OCI-LY3 (cell line): ENCODE measurements around the gene MRPS18A.

Experiments used
- H2AFZ ChIP-seq: fragments of 200-600, 300-600 bp; shearing (Covaris generic); 2 replicates; pipeline ENCODE4 v1.6.0; 2014; ENCODE audit warnings: antibody characterized with exemption, low read depth, low read length
- H3K27ac ChIP-seq: fragments of 200-600, 300-600 bp; sonication (generic); 2 replicates; pipeline ENCODE4 v1.5.1; 2014; ENCODE audit warnings: mild to moderate bottlenecking, low read length, moderate library complexity, mixed read lengths
- H3K27me3 ChIP-seq: fragments of 200-600, 300-600 bp; sonication (generic); 2 replicates; pipeline ENCODE4 v1.6.1; 2014; ENCODE audit warnings: low read depth, low read length, mixed read lengths
- H3K36me3 ChIP-seq: fragments of 200-600, 300-600 bp; sonication (generic); replicated peaks from 2 replicates; pipeline ENCODE3; 2014; ENCODE audit warnings: low read depth, low read length, mixed read lengths
- H3K4me1 ChIP-seq: fragments of 300-600, 200-600 bp; sonication (generic); 2 replicates; pipeline ENCODE4 v1.6.1; 2014; ENCODE audit warnings: low read length, mixed read lengths
- H3K4me2 ChIP-seq: fragments of 200-600, 300-600 bp; sonication (generic); 2 replicates; pipeline ENCODE4 v1.6.1; 2014; ENCODE audit warnings: low read length, mixed read lengths
- H3K4me3 ChIP-seq: fragments of 300-600, 200-600 bp; sonication (generic); 2 replicates; pipeline ENCODE4 v1.5.1; 2014; ENCODE audit warnings: antibody characterized with exemption, mild to moderate bottlenecking, low read length, moderate library complexity
- H3K79me2 ChIP-seq: fragments of 300-600, 200-600 bp; shearing (Covaris generic); 2 replicates; pipeline ENCODE4 v1.6.1; 2014; ENCODE audit warnings: mild to moderate bottlenecking, low read length, mixed read lengths
- H3K9ac ChIP-seq: fragments of 300-600, 200-600 bp; shearing (Covaris generic); 2 replicates; pipeline ENCODE4 v1.6.0; 2014; ENCODE audit warnings: mild to moderate bottlenecking, low read length, moderate library complexity
- H3K9me3 ChIP-seq: fragments of 200-600, 300-600 bp; shearing (Covaris generic); 2 replicates; pipeline ENCODE4 v1.6.1; 2014; ENCODE audit warnings: low read length, mixed read lengths; ENCODE audit not compliant: insufficient read depth
- H4K20me1 ChIP-seq: fragments of 200-600, 300-600 bp; sonication (generic); 2 replicates; pipeline ENCODE4 v1.6.1; 2016; ENCODE audit warnings: low read length, mixed read lengths; ENCODE audit not compliant: insufficient read depth
- CTCF ChIP-seq: fragments of 200-600, 300-600 bp; sonication (generic); IDR thresholded peaks from 2 replicates; pipeline ENCODE4 v1.5.1; 2014; ENCODE audit warnings: antibody characterized with exemption, low read length, low read depth
- EZH2phosphoT487 ChIP-seq: fragments of 200-600 bp; shearing (Covaris generic); IDR thresholded peaks from 2 replicates; pipeline ENCODE4 v1.6.1; 2018; ENCODE audit warnings: antibody characterized with exemption, mixed run types, low read depth

Gene MRPS18A

DNA sequence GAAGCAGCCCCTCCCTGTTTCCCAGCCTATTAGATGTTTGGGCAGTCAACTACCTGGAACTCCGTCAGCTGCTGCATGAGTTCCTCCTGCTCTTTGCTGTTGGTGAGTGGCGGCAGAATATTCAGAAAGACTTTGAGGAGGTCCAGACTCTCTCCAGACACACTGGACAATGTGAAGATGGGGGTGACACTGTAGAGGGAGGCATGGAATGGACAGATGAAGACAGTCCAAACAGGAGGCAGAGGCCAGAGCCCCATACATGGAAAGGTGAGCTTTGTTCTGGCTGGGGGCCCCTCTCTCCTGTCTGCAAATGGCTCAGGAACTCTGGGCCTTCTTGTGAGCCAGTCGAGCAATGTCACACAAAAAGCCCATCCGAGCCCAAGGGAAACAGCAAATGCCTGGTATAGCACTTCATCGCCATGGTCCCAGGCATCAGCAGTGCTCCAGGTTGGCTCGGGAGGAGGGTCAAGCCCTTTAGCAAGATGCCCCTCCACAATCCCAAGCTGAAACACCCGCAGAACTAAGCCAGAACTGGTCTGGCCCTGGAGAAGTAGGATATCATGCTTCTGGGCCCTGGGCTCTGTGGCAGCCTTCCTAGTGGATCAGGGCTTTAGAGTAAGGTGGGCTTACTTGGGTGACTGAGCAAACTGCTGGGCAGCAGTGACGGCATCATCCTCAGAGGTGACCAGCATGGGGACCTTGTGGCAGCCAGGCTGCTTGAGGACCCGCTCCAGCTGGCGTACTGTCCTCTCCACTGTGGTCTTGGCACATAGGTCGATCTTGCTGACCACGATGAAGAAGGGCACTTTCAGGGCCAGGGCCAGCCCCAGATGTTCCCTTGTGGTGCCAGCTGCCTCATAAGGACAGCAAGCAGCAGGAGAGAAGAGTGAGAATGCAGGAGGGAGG lies 63.5 kb downstream of the MRPS18A start:
- no peak overlapping the region for H3K4me3 ChIP-seq
- H3K4me2 ChIP-seq: no peak overlapping the region
- peaks cover 21% of the 10 kb centered on the region for H3K79me2 ChIP-seq
- peaks cover 76% of the 10 kb centered on the region for H3K36me3 ChIP-seq
- H2AFZ ChIP-seq: no peak overlapping the region
- no peaks in the 10 kb centered on the region for H3K9me3 ChIP-seq
- no peaks in the 10 kb centered on the region for H3K27me3 ChIP-seq
- no peaks in the 10 kb centered on the region for H4K20me1 ChIP-seq
- no peak for TF ChIP-seq CTCF
- TF ChIP-seq EZH2phosphoT487: no peak
- H3K4me1 ChIP-seq: peaks cover 6% of the 10 kb centered on the region; the same call in 1 of the 2 replicates
- H3K9ac ChIP-seq: no peak overlapping the region
- H3K27ac ChIP-seq: no peak overlapping the region

GRCh38 chr6:43622541-43622940 lies 65.0 kb downstream of the MRPS18A start:
- no peaks in the 10 kb centered on the region for H3K9me3 ChIP-seq
- H4K20me1 ChIP-seq: no peaks in the 10 kb centered on the region
- H3K4me1 ChIP-seq: peaks cover 1% of the 10 kb centered on the region; the same call in 1 of the 2 replicates
- no peaks in the 10 kb centered on the region for H3K27me3 ChIP-seq
- H3K9ac ChIP-seq: no peak overlapping the region
- H3K4me3 ChIP-seq: no peak overlapping the region
- no peak overlapping the region for H2AFZ ChIP-seq
- H3K79me2 ChIP-seq: peaks cover 9% of the 10 kb centered on the region
- no peak overlapping the region for H3K4me2 ChIP-seq
- no peak overlapping the region for H3K27ac ChIP-seq
- TF ChIP-seq CTCF (no peak), EZH2phosphoT487 (no peak)
- H3K36me3 ChIP-seq: peaks cover 77% of the 10 kb centered on the region

DNA sequence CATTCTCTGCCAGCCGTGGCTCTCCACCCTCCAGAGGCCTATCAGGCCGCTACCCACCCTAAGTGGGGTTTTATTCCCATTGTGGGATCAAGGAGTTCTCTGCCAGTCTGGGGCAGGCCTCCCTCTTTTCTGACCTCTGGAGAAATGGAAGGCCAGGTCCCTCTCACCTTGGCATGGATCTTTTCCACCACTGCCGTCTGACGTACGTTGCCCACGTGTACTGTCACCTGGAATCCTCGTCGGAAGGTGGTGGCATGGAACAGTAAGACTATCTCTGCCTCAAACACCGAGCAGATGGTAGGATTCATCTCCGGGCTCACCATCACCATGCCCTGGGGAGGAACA lies 65.8 kb downstream of the MRPS18A start:
- no peaks in the 10 kb centered on the region for H3K27me3 ChIP-seq
- peaks cover 72% of the 10 kb centered on the region for H3K36me3 ChIP-seq
- no peak overlapping the region for H3K4me2 ChIP-seq
- no peak overlapping the region for H2AFZ ChIP-seq
- no peaks in the 10 kb centered on the region for H3K9me3 ChIP-seq
- no peak overlapping the region for H3K4me3 ChIP-seq
- peaks cover 1% of the 10 kb centered on the region for H3K79me2 ChIP-seq
- no peaks in the 10 kb centered on the region for H4K20me1 ChIP-seq
- TF ChIP-seq CTCF: no peak
- TF ChIP-seq EZH2phosphoT487: no peak
- no peaks in the 10 kb centered on the region for H3K4me1 ChIP-seq
- H3K9ac ChIP-seq: no peak overlapping the region
- no peak overlapping the region for H3K27ac ChIP-seq
